PC-9 (cell line): ENCODE results near the gene TBC1D22A. TPM values are rescaled to one million over a fixed set of nuclear protein-coding genes. Genes with fewer than 3 reads are reported as not detected.

Experiments
- BruUV-seq: library from RNA; stranded (reverse); fragments of 400-500 nt; replicated peaks from 2 replicates; lab custom pipeline; 2021; lab: Mats Ljungman, UMichigan
- CTCF ChIA-PET: fragments of 300-600 bp; sonication (Branson Sonifier 250); formaldehyde crosslinking; loops from one replicate; lab custom pipeline; 2022; ENCODE audit warnings: antibody characterized with exemption; lab: Charles Lee
- POLR2A ChIA-PET: fragments of 300-600 bp; sonication (Branson Sonifier 250); formaldehyde crosslinking; loops from one replicate; lab custom pipeline; 2022; ENCODE audit warnings: antibody characterized with exemption; ENCODE audit not compliant: unreplicated experiment; lab: Charles Lee
- DNase-seq, 2 experiments: peaks; one replicate each; pipeline versions ENCODE4 v3.0.0 to v3.0.0-alpha.2; 2015 to 2022; ENCODE audit warnings: mixed read lengths in 1 of 2
- H2AFZ ChIP-seq: fragments of 200-600 bp; sonication (generic); 2 replicates; pipeline ENCODE4 v1.8.1; 2017; ENCODE audit warnings: antibody characterized with exemption
- H3F3A ChIP-seq: fragments of 200-600 bp; sonication (generic); 2 replicates; pipeline ENCODE4 v1.8.1; 2017; ENCODE audit warnings: antibody characterized with exemption, mild to moderate bottlenecking, low read depth; ENCODE audit not compliant: insufficient read depth
- H3K27ac ChIP-seq: fragments of 200-600 bp; sonication (generic); 2 replicates; pipeline ENCODE4 v1.6.1; 2016; ENCODE audit warnings: mixed run types
- H3K27me3 ChIP-seq: fragments of 200-600 bp; sonication (generic); 2 replicates; pipeline ENCODE4 v1.6.1; 2016; ENCODE audit warnings: low read depth, mixed run types; ENCODE audit not compliant: insufficient read depth
- H3K36me3 ChIP-seq: fragments of 200-600 bp; sonication (generic); 2 replicates; pipeline ENCODE4 v1.6.1; 2016; ENCODE audit warnings: low read depth, mixed run types
- H3K4me1 ChIP-seq: fragments of 200-600 bp; sonication (generic); replicated peaks from 2 replicates; pipeline ENCODE4 v1.6.1; 2016; ENCODE audit warnings: mixed run types; ENCODE audit not compliant: insufficient read depth
- H3K4me2 ChIP-seq: fragments of 200-600 bp; sonication (generic); 2 replicates; pipeline ENCODE4 v1.6.1; 2017; ENCODE audit warnings: mixed run types
- H3K4me3 ChIP-seq: fragments of 200-600 bp; sonication (generic); 2 replicates; pipeline ENCODE4 v1.6.1; 2016; ENCODE audit warnings: mixed run types
- H3K79me2 ChIP-seq: fragments of 200-600 bp; sonication (generic); 2 replicates; pipeline ENCODE4 v1.6.1; 2017; ENCODE audit warnings: low read depth, mixed run types
- H3K9me2 ChIP-seq: fragments of 200-600 bp; sonication (generic); 2 replicates; pipeline ENCODE4 v1.8.1; 2017; ENCODE audit warnings: mild to moderate bottlenecking; ENCODE audit not compliant: insufficient read depth
- H3K9me3 ChIP-seq: fragments of 200-600 bp; sonication (generic); 2 replicates; pipeline ENCODE4 v1.8.1; 2016; ENCODE audit warnings: low read depth; ENCODE audit not compliant: insufficient read depth
- H4K20me1 ChIP-seq: fragments of 200-600 bp; sonication (generic); 2 replicates; pipeline ENCODE4 v1.8.1; 2017; ENCODE audit not compliant: insufficient read depth
- CTCF ChIP-seq: fragments of 200-600 bp; sonication (generic); conservative IDR thresholded peaks from 2 replicates; pipeline ENCODE4 v1.6.1; 2017; ENCODE audit warnings: mixed run types, antibody characterized with exemption, mild to moderate bottlenecking, moderate library complexity
- EZH2 ChIP-seq: fragments of 200-600 bp; sonication (generic); IDR thresholded peaks from 2 replicates; pipeline ENCODE4 v1.8.0; 2017; ENCODE audit warnings: antibody characterized with exemption, low read depth
- intact Hi-C: fragments of 100-400 bp; cut with micrococcal nuclease; formaldehyde crosslinking; loops from one replicate; pipeline ENCODE4 v1.10.0; 2022; ENCODE audit not compliant: unreplicated experiment
- total RNA-seq: library from RNA; stranded (reverse); gene quantifications from 2 replicates; pipeline ENCODE4 v1.2.3, GENCODE V29; 2021

TBC1D22A gene
- total RNA-seq, 1 experiment from 2014 or later, result 40.3 TPM

DNA sequence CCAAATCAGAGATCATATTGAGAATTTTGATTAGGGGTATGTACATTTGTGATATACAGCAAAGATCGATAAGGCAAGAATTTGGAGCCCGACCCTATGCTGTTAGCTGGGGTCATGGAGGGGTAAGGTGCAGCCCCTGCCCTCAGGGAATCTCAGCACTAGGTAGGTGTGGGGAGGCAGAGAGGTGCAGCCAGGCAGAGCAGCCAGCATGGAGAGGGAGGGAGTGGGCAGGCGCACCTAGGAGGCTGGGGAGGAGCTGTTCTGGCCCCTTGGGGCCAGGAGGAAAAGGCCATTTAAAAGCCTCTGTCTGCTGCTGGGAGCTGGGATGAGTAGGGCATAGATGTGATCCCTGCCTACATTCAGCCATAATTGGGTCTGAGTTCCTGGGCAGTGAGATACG is 293.0 kb downstream of the TBC1D22A start:
- Histone ChIP-seq H3K79me2 (no peaks in the 10 kb centered on the region), H3K4me1 (no peaks in the 10 kb centered on the region), H3K9me2 (no peaks in the 10 kb centered on the region), H3K4me3 (no peak overlapping the region), H3F3A (no peaks in the 10 kb centered on the region), H3K27me3 (no peaks in the 10 kb centered on the region), H3K4me2 (no peak overlapping the region), H3K9me3 (no peaks in the 10 kb centered on the region), H3K27ac (no peak overlapping the region), H4K20me1 (peaks cover 8% of the 10 kb centered on the region), H3K36me3 (no peaks in the 10 kb centered on the region), H2AFZ (no peak overlapping the region)
- no peak for DNase-seq
- TF ChIP-seq EZH2, result no peak
- TF ChIP-seq CTCF, result no peak
- CTCF ChIA-PET, result no interaction called here
- POLR2A ChIA-PET, result no interaction called here
- intact Hi-C loops, result no loop called here
- BruUV-seq, result no TSS peak

DNA sequence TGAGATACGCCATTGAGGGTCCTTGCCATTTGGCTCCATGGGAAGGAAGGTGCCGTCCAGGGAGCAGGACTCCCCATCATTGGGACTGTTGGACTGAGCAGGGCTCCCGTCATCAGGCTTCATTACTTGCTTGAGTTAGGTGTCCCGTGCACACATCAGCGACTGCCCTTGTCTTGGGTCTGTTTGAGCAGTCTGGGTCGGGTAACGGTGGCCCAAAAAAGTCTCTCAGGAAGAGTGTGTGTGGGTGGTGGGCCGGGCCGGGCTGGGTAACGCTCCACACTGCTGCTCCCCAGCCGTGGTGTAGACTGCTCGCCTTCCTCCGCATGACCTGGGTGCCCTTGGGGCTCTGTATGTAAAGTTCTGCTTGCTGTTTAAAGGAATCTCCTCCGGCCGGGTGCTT is 293.5 kb downstream of the TBC1D22A start:
- ChIA-PET CTCF (no interaction called here), POLR2A (no interaction called here)
- no peaks in the 10 kb centered on the region for H3K79me2 ChIP-seq
- no peaks in the 10 kb centered on the region for H3K9me2 ChIP-seq
- intact Hi-C loops, result no loop called here
- no peak overlapping the region for H2AFZ ChIP-seq
- TF ChIP-seq EZH2 (no peak), CTCF (no peak)
- DNase-seq, result no peak
- no peaks in the 10 kb centered on the region for H3K27me3 ChIP-seq
- no peak overlapping the region for H3K4me3 ChIP-seq
- no peaks in the 10 kb centered on the region for H3F3A ChIP-seq
- H4K20me1 ChIP-seq, result peaks cover 8% of the 10 kb centered on the region
- H3K4me2 ChIP-seq, result no peak overlapping the region
- H3K4me1 ChIP-seq, result no peaks in the 10 kb centered on the region
- no TSS peak for BruUV-seq
- H3K36me3 ChIP-seq, result no peaks in the 10 kb centered on the region
- H3K27ac ChIP-seq, result no peak overlapping the region
- no peaks in the 10 kb centered on the region for H3K9me3 ChIP-seq

- H3K27ac ChIP-seq, result no peak overlapping the region
- no peak for DNase-seq
- no peaks in the 10 kb centered on the region for H3K27me3 ChIP-seq
- no peak overlapping the region for H2AFZ ChIP-seq
- peaks cover 8% of the 10 kb centered on the region for H4K20me1 ChIP-seq
- no peaks in the 10 kb centered on the region for H3K9me2 ChIP-seq
- TF ChIP-seq EZH2, result no peak
- no peak for TF ChIP-seq CTCF
- ChIA-PET POLR2A (no interaction called here), CTCF (no interaction called here)
- BruUV-seq, result no TSS peak
- no peaks in the 10 kb centered on the region for H3K79me2 ChIP-seq
- no peak overlapping the region for H3K4me2 ChIP-seq
- H3F3A ChIP-seq, result no peaks in the 10 kb centered on the region
- H3K4me3 ChIP-seq, result no peak overlapping the region
- no peaks in the 10 kb centered on the region for H3K4me1 ChIP-seq
- H3K36me3 ChIP-seq, result no peaks in the 10 kb centered on the region
- no peaks in the 10 kb centered on the region for H3K9me3 ChIP-seq
- intact Hi-C loops, result no loop called here
These were observed 293.9 kb downstream of the TBC1D22A start for GRCh38 chr22:47056361-47056760.
